GM19238 (cell line): Measurements from ENCODE around the gene PAPPA.

Experiments used
- DNase-seq: peaks from one replicate; pipeline ENCODE4 v3.0.0; 2011; ENCODE audit warnings: low spot score; ENCODE audit not compliant: insufficient read length

Gene PAPPA

GRCh38 chr9:116417464-116417863 is 263.9 kb downstream of the PAPPA start:
- no peak for DNase-seq

GRCh38 chr9:116419181-116419580 is 265.6 kb downstream of the PAPPA start:
- DNase-seq = no peak

GRCh38 chr9:116420993-116421538 is 267.5 kb downstream of the PAPPA start:
- no peak for DNase-seq

- no peak for DNase-seq
These were observed 268.8 kb downstream of the PAPPA start for GRCh38 chr9:116422119-116422979.

GRCh38 chr9:116423149-116423548 is 269.6 kb downstream of the PAPPA start:
- DNase-seq = no peak

- no peak for DNase-seq
These were observed 271.7 kb downstream of the PAPPA start for GRCh38 chr9:116425244-116425643.

GRCh38 chr9:116430849-116431248 is 277.3 kb downstream of the PAPPA start:
- DNase-seq = no peak

GRCh38 chr9:116432051-116432450 is 278.5 kb downstream of the PAPPA start:
- no peak for DNase-seq

GRCh38 chr9:116434314-116434713 is 280.7 kb downstream of the PAPPA start:
- DNase-seq = no peak

- DNase-seq = no peak
These were observed 282.1 kb downstream of the PAPPA start for GRCh38 chr9:116435706-116436105.

- DNase-seq = no peak
These were observed 282.5 kb downstream of the PAPPA start for GRCh38 chr9:116436121-116436520.

GRCh38 chr9:116437411-116438370 is 284.1 kb downstream of the PAPPA start:
- DNase-seq = no peak

- no peak for DNase-seq
These were observed 288.9 kb downstream of the PAPPA start for GRCh38 chr9:116442528-116442927.

- DNase-seq = no peak
These were observed 294.3 kb downstream of the PAPPA start for GRCh38 chr9:116447934-116448333.

- no peak for DNase-seq
These were observed 294.8 kb downstream of the PAPPA start for GRCh38 chr9:116448431-116448830.

- DNase-seq = no peak
These were observed 296.4 kb downstream of the PAPPA start for GRCh38 chr9:116449949-116450348.

- DNase-seq = no peak
These were observed 297.0 kb downstream of the PAPPA start for GRCh38 chr9:116450378-116451139.

GRCh38 chr9:116451500-116452115 is 298.0 kb downstream of the PAPPA start:
- no peak for DNase-seq
